Liver (tissue), 3 donors: ENCODE measurements around the gene ANKS1A.

Source experiments
- GABPA ChIP-seq, 2 donors: IDR thresholded peaks in 1 of 2; conservative IDR thresholded peaks in 1 of 2; 2 replicates each; pipeline ENCODE4 v1.6.1; 2016; ENCODE audit warnings: antibody characterized with exemption in 2 of 2, mild to moderate bottlenecking in 1 of 2, moderate library complexity in 1 of 2
- JUND ChIP-seq, 2 donors: IDR thresholded peaks; 2 replicates each; pipeline ENCODE4 v1.6.1; 2016; ENCODE audit warnings: antibody characterized with exemption in 2 of 2
- TAF1 ChIP-seq: conservative IDR thresholded peaks from 2 replicates; pipeline ENCODE4 v1.6.1; 2016; ENCODE audit warnings: antibody characterized with exemption, mild to moderate bottlenecking
- TF ChIP-seq, protein P1 (sequence below): fragments of 150-350 bp; IDR thresholded peaks from 2 replicates; pipeline ENCODE4 v1.5.1; 2017; ENCODE audit warnings: improper control_type of control experiment, low read depth, low read length; ENCODE audit not compliant: missing input control
- TF ChIP-seq, protein P2 (sequence below): IDR thresholded peaks from 2 replicates; pipeline ENCODE4 v1.6.1; 2016; ENCODE audit warnings: antibody characterized with exemption
- donor health status: healthy.
- donor health status: healthy.

DNA sequence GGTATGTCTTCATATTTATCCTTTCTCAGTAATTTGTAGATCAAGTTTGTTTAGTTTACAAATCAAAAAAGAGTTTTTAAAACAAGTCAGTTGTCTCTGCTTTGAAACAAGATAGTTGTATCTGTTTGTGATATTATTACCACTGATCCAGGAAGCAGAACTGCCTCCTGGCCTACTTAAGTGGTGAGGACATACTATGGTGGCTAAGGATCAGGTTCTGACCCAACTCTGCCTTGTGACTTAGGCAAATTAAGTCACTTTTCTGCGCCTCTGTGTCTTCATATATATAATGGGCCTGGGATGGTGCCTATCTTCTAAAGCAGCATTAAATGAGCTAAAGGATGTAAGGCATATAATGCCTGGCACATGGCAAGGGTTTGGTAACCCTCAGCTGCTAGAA is 8.7 kb downstream of the ANKS1A start:
- TF ChIP-seq, protein P1, sequence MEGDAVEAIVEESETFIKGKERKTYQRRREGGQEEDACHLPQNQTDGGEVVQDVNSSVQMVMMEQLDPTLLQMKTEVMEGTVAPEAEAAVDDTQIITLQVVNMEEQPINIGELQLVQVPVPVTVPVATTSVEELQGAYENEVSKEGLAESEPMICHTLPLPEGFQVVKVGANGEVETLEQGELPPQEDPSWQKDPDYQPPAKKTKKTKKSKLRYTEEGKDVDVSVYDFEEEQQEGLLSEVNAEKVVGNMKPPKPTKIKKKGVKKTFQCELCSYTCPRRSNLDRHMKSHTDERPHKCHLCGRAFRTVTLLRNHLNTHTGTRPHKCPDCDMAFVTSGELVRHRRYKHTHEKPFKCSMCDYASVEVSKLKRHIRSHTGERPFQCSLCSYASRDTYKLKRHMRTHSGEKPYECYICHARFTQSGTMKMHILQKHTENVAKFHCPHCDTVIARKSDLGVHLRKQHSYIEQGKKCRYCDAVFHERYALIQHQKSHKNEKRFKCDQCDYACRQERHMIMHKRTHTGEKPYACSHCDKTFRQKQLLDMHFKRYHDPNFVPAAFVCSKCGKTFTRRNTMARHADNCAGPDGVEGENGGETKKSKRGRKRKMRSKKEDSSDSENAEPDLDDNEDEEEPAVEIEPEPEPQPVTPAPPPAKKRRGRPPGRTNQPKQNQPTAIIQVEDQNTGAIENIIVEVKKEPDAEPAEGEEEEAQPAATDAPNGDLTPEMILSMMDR, result no peak
- TF ChIP-seq TAF1 (no peak), GABPA (IDR thresholded peaks at IDR 0.05 in 1 of 2, conservative IDR thresholded peaks at IDR 0.05 in 1 of 2) (no peak), JUND (IDR thresholded peaks at IDR 0.05) (no peak)
- TF ChIP-seq, protein P2, sequence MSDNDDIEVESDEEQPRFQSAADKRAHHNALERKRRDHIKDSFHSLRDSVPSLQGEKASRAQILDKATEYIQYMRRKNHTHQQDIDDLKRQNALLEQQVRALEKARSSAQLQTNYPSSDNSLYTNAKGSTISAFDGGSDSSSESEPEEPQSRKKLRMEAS, result no peak
